HG03039 (cell line): ENCODE data around the gene ANKRD66.
"Not testable (repeated sequence)": the region's sequence is repeated elsewhere in the genome, so short reads cannot be mapped to it uniquely, and the experiment has no call there.

Experiments used
- ATAC-seq: cut with Tn5 transposase; IDR thresholded peaks from one replicate; pipeline ENCODE4 v1.9.1; 2021; ENCODE audit warnings: mild to moderate bottlenecking, moderate library complexity; ENCODE audit not compliant: unreplicated experiment

ANKRD66 gene

GRCh38 chr6:46746696-46747095 is at the start of gene ANKRD66:
Gene ANKRD66, plus strand, starts transcription at chr6:46746933. Its CDS starts 5,016 bp downstream, at chr6:46751949.
- no peak for ATAC-seq

GRCh38 chr6:46699970-46700369 is 46.8 kb upstream of the ANKRD66 start:
- ATAC-seq = no peak

GRCh38 chr6:46704562-46704961 is 42.2 kb upstream of the ANKRD66 start:
- ATAC-seq = no peak

GRCh38 chr6:46706464-46706863 is 40.3 kb upstream of the ANKRD66 start:
- no peak for ATAC-seq

- ATAC-seq = no peak
Measured at GRCh38 chr6:46711491-46711890, 35.2 kb upstream of the ANKRD66 start.

- ATAC-seq = no peak
Measured at GRCh38 chr6:46715141-46715540, 31.6 kb upstream of the ANKRD66 start.

GRCh38 chr6:46719099-46719498 is 27.6 kb upstream of the ANKRD66 start:
- ATAC-seq = no peak

- ATAC-seq = no peak
Measured at GRCh38 chr6:46720401-46720800, 26.3 kb upstream of the ANKRD66 start.

GRCh38 chr6:46729787-46730326 is 16.9 kb upstream of the ANKRD66 start:
- no peak for ATAC-seq

GRCh38 chr6:46730921-46731461 is 15.7 kb upstream of the ANKRD66 start:
- no peak for ATAC-seq

GRCh38 chr6:46733341-46733801 is 13.4 kb upstream of the ANKRD66 start:
- no peak for ATAC-seq

GRCh38 chr6:46734867-46735719 is 11.6 kb upstream of the ANKRD66 start, which contains the start of gene PLA2G7:
Gene PLA2G7, minus strand, starts transcription at chr6:46735375. Its CDS starts 12,484 bp downstream, at chr6:46722891.
- no peak for ATAC-seq

GRCh38 chr6:46735720-46736031 is 11.1 kb upstream of the ANKRD66 start:
- ATAC-seq = no peak

GRCh38 chr6:46736906-46737305 is 9.8 kb upstream of the ANKRD66 start:
- ATAC-seq = no peak

GRCh38 chr6:46741482-46741881 is 5.3 kb upstream of the ANKRD66 start:
- ATAC-seq = no peak

- ATAC-seq = no peak
Measured at GRCh38 chr6:46741910-46742309, 4.8 kb upstream of the ANKRD66 start.

- ATAC-seq = no peak
Measured at GRCh38 chr6:46743425-46744158, 3.1 kb upstream of the ANKRD66 start.

- ATAC-seq = not testable (repeated sequence)
Measured at GRCh38 chr6:46744159-46744725, 2.5 kb upstream of the ANKRD66 start.

GRCh38 chr6:46745973-46746372 is 760 bp upstream of the ANKRD66 start:
- no peak for ATAC-seq

GRCh38 chr6:46748940-46749503 is 2.3 kb downstream of the ANKRD66 start:
- ATAC-seq = no peak

GRCh38 chr6:46749731-46750130 is 3.0 kb downstream of the ANKRD66 start:
- ATAC-seq = no peak
